Measurements from ENCODE around the gene PDE9A. TPM values are rescaled to one million over a fixed set of nuclear protein-coding genes. Genes with fewer than 3 reads are reported as not detected.

The PDE9A gene
- total RNA-seq, 1 experiment from 2014 or later, result 31.9 TPM

GRCh38 chr21:42735061-42735460, 81.6 kb downstream of the PDE9A start:
- H2BK12ac ChIP-seq (ENCODE audit: insufficient read length, low read depth, low read length), result no peak overlapping the region
- no peak overlapping the region for H3K27ac ChIP-seq (ENCODE audit: insufficient read length, low read depth, low read length)
- H4K20me1 ChIP-seq (ENCODE audit: control insufficient read depth, insufficient read depth, insufficient read length), result no peaks in the 10 kb centered on the region
- H2AFZ ChIP-seq (ENCODE audit: low read length), result no peak overlapping the region
- no peak overlapping the region for H3K4ac ChIP-seq (ENCODE audit: low read depth, low read length)
- H2AK5ac ChIP-seq (ENCODE audit: insufficient read length, low read length), result no peak overlapping the region
- H3K4me1 ChIP-seq (ENCODE audit: insufficient read depth, low read length), result peaks cover 4% of the 10 kb centered on the region; the same call in 1 of the 2 replicates
- H2BK20ac ChIP-seq (ENCODE audit: low read depth, low read length, poor library complexity, severe bottlenecking), result no peak overlapping the region
- H3K14ac ChIP-seq (ENCODE audit: insufficient read depth, low read length), result no peak overlapping the region
- H2BK120ac ChIP-seq (ENCODE audit: low read depth, low read length, poor library complexity, severe bottlenecking), result no peak overlapping the region
- H3K9ac ChIP-seq (ENCODE audit: extremely low read depth, insufficient read length, low read length), result no peak overlapping the region
- Mint-ChIP-seq H3K9me3 (no peaks in the 10 kb centered on the region), H3K36me3 (ENCODE audit: insufficient read depth in 1 of 3, low read depth in 3 of 3) (peaks cover 39 to 63% (median 51%) of the 10 kb centered on the region in 3 experiments; a peak in 6 of 7 replicates), H3K4me1 (peaks cover 7 to 18% of the 10 kb centered on the region in 2 experiments), H3K27ac (no peak overlapping the region), H3K4me3 (no peak overlapping the region), H3K27me3 (ENCODE audit: low read depth) (no peaks in the 10 kb centered on the region)
- H3K9me3 ChIP-seq (ENCODE audit: control insufficient read depth, low read depth, low read length), result no peaks in the 10 kb centered on the region
- DNase-seq, result no peak
- H2BK15ac ChIP-seq (ENCODE audit: low read depth, low read length), result no peak overlapping the region
- H3K23ac ChIP-seq (ENCODE audit: insufficient read length, low read depth, low read length), result no peak overlapping the region
- no peaks in the 10 kb centered on the region for H3K79me2 ChIP-seq (ENCODE audit: insufficient read depth, low read length)
- no peak overlapping the region for H4K5ac ChIP-seq (ENCODE audit: insufficient read length, low read depth, low read length)
- no CpG with 5 or more reads among the region's 8 CpGs for WGBS (ENCODE audit: extremely low coverage, insufficient read length, low lambda C conversion rate)
- H2BK5ac ChIP-seq (ENCODE audit: insufficient read length, low read length), result no peak overlapping the region
- H3K4me2 ChIP-seq (ENCODE audit: insufficient read depth, insufficient read length, low read length), result no peak overlapping the region
- TF ChIP-seq CTCF (conservative IDR thresholded peaks at IDR 0.05), result no peak
- no peak overlapping the region for H3T11ph ChIP-seq (ENCODE audit: low read length)
- no peaks in the 10 kb centered on the region for H3K23me2 ChIP-seq (ENCODE audit: insufficient read length, low read depth, low read length, poor library complexity, severe bottlenecking)
- H3K18ac ChIP-seq (ENCODE audit: insufficient read length, low read depth, low read length), result no peak overlapping the region
- H4K8ac ChIP-seq (replicated peaks; ENCODE audit: insufficient read length, low read depth, low read length), result no peak overlapping the region
- H3K56ac ChIP-seq (ENCODE audit: insufficient read length, low read depth, low read length), result no peak overlapping the region
- no peak overlapping the region for H4K91ac ChIP-seq (ENCODE audit: insufficient read length, low read depth, low read length)
- H3K79me1 ChIP-seq (ENCODE audit: insufficient read depth, low read depth, low read length, poor library complexity, severe bottlenecking), result no peaks in the 10 kb centered on the region
- H3K27me3 ChIP-seq (ENCODE audit: insufficient read depth, low read length), result no peaks in the 10 kb centered on the region
